OCI-LY3 (cell line): ENCODE measurements around the gene NLK.
"Not testable (repeated sequence)": the region's sequence is repeated elsewhere in the genome, so short reads cannot be mapped to it uniquely, and the experiment has no call there.

Experiments used
- H2AFZ ChIP-seq: fragments of 200-600, 300-600 bp; shearing (Covaris generic); 2 replicates; pipeline ENCODE4 v1.6.0; 2014; ENCODE audit warnings: antibody characterized with exemption, low read depth, low read length
- H3K27ac ChIP-seq: fragments of 200-600, 300-600 bp; sonication (generic); 2 replicates; pipeline ENCODE4 v1.5.1; 2014; ENCODE audit warnings: mild to moderate bottlenecking, low read length, moderate library complexity, mixed read lengths
- H3K27me3 ChIP-seq: fragments of 200-600, 300-600 bp; sonication (generic); 2 replicates; pipeline ENCODE4 v1.6.1; 2014; ENCODE audit warnings: low read depth, low read length, mixed read lengths
- H3K36me3 ChIP-seq: fragments of 200-600, 300-600 bp; sonication (generic); replicated peaks from 2 replicates; pipeline ENCODE3; 2014; ENCODE audit warnings: low read depth, low read length, mixed read lengths
- H3K4me1 ChIP-seq: fragments of 300-600, 200-600 bp; sonication (generic); 2 replicates; pipeline ENCODE4 v1.6.1; 2014; ENCODE audit warnings: low read length, mixed read lengths
- H3K4me2 ChIP-seq: fragments of 200-600, 300-600 bp; sonication (generic); 2 replicates; pipeline ENCODE4 v1.6.1; 2014; ENCODE audit warnings: low read length, mixed read lengths
- H3K4me3 ChIP-seq: fragments of 300-600, 200-600 bp; sonication (generic); 2 replicates; pipeline ENCODE4 v1.5.1; 2014; ENCODE audit warnings: antibody characterized with exemption, mild to moderate bottlenecking, low read length, moderate library complexity
- H3K79me2 ChIP-seq: fragments of 300-600, 200-600 bp; shearing (Covaris generic); 2 replicates; pipeline ENCODE4 v1.6.1; 2014; ENCODE audit warnings: mild to moderate bottlenecking, low read length, mixed read lengths
- H3K9ac ChIP-seq: fragments of 300-600, 200-600 bp; shearing (Covaris generic); 2 replicates; pipeline ENCODE4 v1.6.0; 2014; ENCODE audit warnings: mild to moderate bottlenecking, low read length, moderate library complexity
- H3K9me3 ChIP-seq: fragments of 200-600, 300-600 bp; shearing (Covaris generic); 2 replicates; pipeline ENCODE4 v1.6.1; 2014; ENCODE audit warnings: low read length, mixed read lengths; ENCODE audit not compliant: insufficient read depth
- H4K20me1 ChIP-seq: fragments of 200-600, 300-600 bp; sonication (generic); 2 replicates; pipeline ENCODE4 v1.6.1; 2016; ENCODE audit warnings: low read length, mixed read lengths; ENCODE audit not compliant: insufficient read depth
- CTCF ChIP-seq: fragments of 200-600, 300-600 bp; sonication (generic); IDR thresholded peaks from 2 replicates; pipeline ENCODE4 v1.5.1; 2014; ENCODE audit warnings: antibody characterized with exemption, low read length, low read depth
- EZH2phosphoT487 ChIP-seq: fragments of 200-600 bp; shearing (Covaris generic); IDR thresholded peaks from 2 replicates; pipeline ENCODE4 v1.6.1; 2018; ENCODE audit warnings: antibody characterized with exemption, mixed run types, low read depth

Gene NLK

GRCh38 chr17:28031174-28031573 is 11.3 kb upstream of the NLK start:
- no peak overlapping the region for H2AFZ ChIP-seq
- no peak overlapping the region for H3K4me2 ChIP-seq
- H3K27me3 ChIP-seq, result no peaks in the 10 kb centered on the region
- H3K4me1 ChIP-seq, result no peaks in the 10 kb centered on the region
- H3K79me2 ChIP-seq, result no peaks in the 10 kb centered on the region
- no peak overlapping the region for H3K4me3 ChIP-seq
- no peak for TF ChIP-seq EZH2phosphoT487
- no peak for TF ChIP-seq CTCF
- no peaks in the 10 kb centered on the region for H3K36me3 ChIP-seq
- no peak overlapping the region for H3K9ac ChIP-seq
- H4K20me1 ChIP-seq, result no peaks in the 10 kb centered on the region
- H3K9me3 ChIP-seq, result no peaks in the 10 kb centered on the region
- no peak overlapping the region for H3K27ac ChIP-seq

- H3K27ac ChIP-seq, result no peak overlapping the region
- H2AFZ ChIP-seq, result no peak overlapping the region
- no peaks in the 10 kb centered on the region for H3K4me1 ChIP-seq
- no peak overlapping the region for H3K9ac ChIP-seq
- no peaks in the 10 kb centered on the region for H3K9me3 ChIP-seq
- no peaks in the 10 kb centered on the region for H4K20me1 ChIP-seq
- H3K4me2 ChIP-seq, result no peak overlapping the region
- H3K36me3 ChIP-seq, result no peaks in the 10 kb centered on the region
- TF ChIP-seq CTCF, result no peak
- no peaks in the 10 kb centered on the region for H3K79me2 ChIP-seq
- H3K27me3 ChIP-seq, result no peaks in the 10 kb centered on the region
- H3K4me3 ChIP-seq, result no peak overlapping the region
Measured at GRCh38 chr17:28033972-28034714, 8.3 kb upstream of the NLK start.

- not testable (repeated sequence) for H4K20me1 ChIP-seq, H3K4me1 ChIP-seq, H3K36me3 ChIP-seq, H3K4me2 ChIP-seq, H3K27ac ChIP-seq, H3K79me2 ChIP-seq, H3K27me3 ChIP-seq, H3K9ac ChIP-seq, H3K9me3 ChIP-seq, H2AFZ ChIP-seq, H3K4me3 ChIP-seq
Measured at GRCh38 chr17:28035452-28035851, 7.0 kb upstream of the NLK start.

- not testable (repeated sequence) for H3K4me3 ChIP-seq, H3K27me3 ChIP-seq, H3K27ac ChIP-seq, H4K20me1 ChIP-seq, H3K36me3 ChIP-seq, H3K4me2 ChIP-seq, H3K79me2 ChIP-seq, H3K9me3 ChIP-seq, H3K9ac ChIP-seq, H2AFZ ChIP-seq, H3K4me1 ChIP-seq
Measured at GRCh38 chr17:28035884-28036283, 6.6 kb upstream of the NLK start.

GRCh38 chr17:28038802-28039201 is 3.7 kb upstream of the NLK start:
- Histone ChIP-seq H4K20me1 (no peaks in the 10 kb centered on the region), H3K9me3 (no peaks in the 10 kb centered on the region), H3K27me3 (no peaks in the 10 kb centered on the region), H3K4me1 (peaks cover 14% of the 10 kb centered on the region; the same call in 1 of the 2 replicates), H3K79me2 (peaks cover 10% of the 10 kb centered on the region), H3K27ac (no peak overlapping the region), H3K4me3 (no peak overlapping the region), H3K36me3 (no peaks in the 10 kb centered on the region), H3K4me2 (no peak overlapping the region), H3K9ac (no peak overlapping the region), H2AFZ (no peak overlapping the region)
- TF ChIP-seq EZH2phosphoT487 (no peak), CTCF (no peak)
